ENCODE measurements around the gene IQCM.
"Not testable (repeated sequence)": the region's sequence is repeated elsewhere in the genome, so short reads cannot be mapped to it uniquely, and the experiment has no call there.

IQCM gene

DNA sequence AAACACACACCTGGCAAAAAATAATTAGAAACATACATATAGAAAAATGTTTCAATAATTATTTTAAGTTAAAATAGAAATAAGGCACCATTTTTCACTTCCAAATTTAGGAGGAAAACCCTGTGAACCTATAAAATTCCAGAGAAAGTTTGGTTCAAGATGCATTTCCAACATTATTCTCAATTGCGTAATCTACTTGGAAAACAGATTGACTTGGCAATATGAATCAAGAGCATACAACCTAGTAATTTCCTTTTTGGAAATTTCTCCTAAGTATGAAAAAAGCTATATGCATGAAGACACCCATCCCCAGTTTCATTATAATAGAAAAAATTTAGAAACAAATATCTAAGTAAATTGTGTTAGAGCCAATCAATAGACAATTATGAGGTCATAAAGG lies 242.9 kb downstream of the IQCM start:
- no peak for DNase-seq (ENCODE audit: low read depth in 2 of 2)

- DNase-seq (ENCODE audit: low read depth in 2 of 2): no peak
Observed at GRCh38 chr4:149555799-149556198, 259.8 kb downstream of the IQCM start.

DNA sequence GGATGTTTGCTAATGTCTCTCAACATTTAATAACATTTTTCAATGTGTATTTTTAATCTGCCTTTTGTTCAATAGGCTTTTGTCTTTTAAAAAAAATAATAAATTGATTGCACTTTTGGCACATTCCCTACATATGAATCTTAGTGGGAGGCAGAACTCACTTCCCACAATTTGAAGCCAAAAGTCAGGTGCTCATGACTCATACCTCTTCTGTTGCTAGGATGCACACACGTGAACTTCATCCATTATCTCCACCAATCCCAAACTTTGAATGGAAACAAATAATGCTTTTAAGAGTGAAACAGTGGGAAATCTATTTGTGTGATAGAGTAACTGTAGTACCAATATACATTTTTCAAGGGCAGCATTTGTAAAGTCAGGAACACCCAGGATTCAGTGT lies 260.5 kb downstream of the IQCM start:
- no peak for DNase-seq (ENCODE audit: low read depth in 2 of 2)

- DNase-seq (ENCODE audit: low read depth in 2 of 2): no peak
Observed at GRCh38 chr4:149553959-149554520, 261.6 kb downstream of the IQCM start.

GRCh38 chr4:149552601-149553000 lies 263.0 kb downstream of the IQCM start:
- DNase-seq (ENCODE audit: low read depth in 2 of 2): no peak

DNA sequence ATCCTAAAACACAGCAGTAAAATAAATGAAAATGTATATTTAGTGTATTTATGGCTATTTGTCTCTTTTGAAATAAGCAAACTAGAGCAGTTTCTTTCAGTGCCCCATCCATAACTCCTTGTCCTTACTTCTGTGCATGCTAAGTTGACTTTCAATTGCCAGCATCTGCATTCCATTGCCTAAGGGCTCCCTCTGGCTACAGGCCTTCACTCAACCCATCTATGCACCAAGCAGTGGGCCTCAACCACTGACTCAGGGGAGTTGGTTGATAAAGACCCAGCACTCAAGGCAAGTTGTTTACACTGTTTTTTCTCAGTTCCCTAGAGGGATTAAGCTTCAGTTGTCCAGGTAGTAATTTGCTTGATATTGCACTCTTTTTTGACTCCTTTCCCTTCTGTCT lies 265.7 kb downstream of the IQCM start:
- DNase-seq (ENCODE audit: low read depth in 2 of 2): no peak

DNA sequence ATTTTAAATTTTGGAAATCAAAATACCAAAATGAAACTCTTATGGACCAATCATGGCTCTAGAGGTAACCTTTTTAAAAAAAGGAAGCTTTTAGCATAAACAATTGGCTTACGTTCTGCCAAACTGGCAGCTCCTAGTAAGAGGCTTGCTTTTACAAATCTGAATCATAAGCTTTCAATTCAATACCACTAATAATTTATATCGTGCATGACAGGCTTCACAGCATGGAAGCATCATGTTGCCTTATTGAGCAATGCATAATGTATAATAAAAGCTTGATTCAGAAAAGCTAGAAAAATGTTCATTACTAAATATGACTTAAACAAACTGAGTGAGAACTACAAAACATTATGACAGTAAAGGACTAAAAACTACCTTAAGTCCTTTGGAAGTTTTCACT lies 280.9 kb downstream of the IQCM start:
- no peak for DNase-seq (ENCODE audit: low read depth in 2 of 2)

DNA sequence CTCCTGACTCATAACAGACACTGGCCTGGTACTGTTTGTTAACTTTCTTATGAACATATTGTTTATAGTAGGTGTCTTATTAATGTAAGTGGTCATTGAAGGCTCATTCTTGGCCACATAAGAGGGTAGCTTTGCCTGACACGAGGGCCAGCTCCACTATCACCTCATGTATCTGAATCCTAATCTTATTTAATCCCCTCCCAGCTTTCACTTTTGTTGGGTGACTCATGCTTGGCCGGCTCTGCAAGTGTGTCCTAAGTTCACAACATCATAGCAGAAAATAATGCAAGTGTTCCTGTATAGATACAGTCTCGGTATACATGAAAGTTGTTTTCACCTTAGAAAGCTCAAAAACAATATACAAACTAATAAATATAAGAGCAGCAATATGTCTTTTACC lies 283.8 kb downstream of the IQCM start:
- no peak for DNase-seq (ENCODE audit: low read depth in 2 of 2)

DNA sequence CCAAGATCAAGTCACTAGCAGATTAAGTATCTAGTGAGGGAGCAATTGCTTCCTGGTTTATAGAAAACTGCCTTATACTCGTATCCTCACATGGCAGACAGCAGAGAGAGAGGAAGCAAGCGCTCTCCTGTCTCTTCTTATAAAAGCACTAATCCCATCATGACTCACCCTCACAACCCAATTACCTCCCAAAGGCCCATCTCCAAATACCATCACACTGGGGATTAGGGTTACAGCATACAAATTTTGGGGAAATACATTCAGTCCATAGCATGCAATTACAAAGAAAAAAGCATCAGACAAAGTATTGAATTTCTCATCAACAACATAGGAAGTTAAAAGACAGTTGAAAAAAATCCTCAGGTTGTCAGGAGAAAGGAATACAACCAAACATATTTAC lies 292.6 kb downstream of the IQCM start:
- DNase-seq (ENCODE audit: low read depth in 2 of 2): no peak

- DNase-seq (ENCODE audit: low read depth in 2 of 2): no peak
Observed at GRCh38 chr4:149521611-149522425, 293.8 kb downstream of the IQCM start.

- no peak for DNase-seq (ENCODE audit: low read depth in 2 of 2)
Observed at GRCh38 chr4:149518471-149518870, 297.2 kb downstream of the IQCM start.

GRCh38 chr4:149513081-149513480 lies 302.6 kb downstream of the IQCM start:
- no peak for DNase-seq (ENCODE audit: low read depth in 2 of 2)

DNA sequence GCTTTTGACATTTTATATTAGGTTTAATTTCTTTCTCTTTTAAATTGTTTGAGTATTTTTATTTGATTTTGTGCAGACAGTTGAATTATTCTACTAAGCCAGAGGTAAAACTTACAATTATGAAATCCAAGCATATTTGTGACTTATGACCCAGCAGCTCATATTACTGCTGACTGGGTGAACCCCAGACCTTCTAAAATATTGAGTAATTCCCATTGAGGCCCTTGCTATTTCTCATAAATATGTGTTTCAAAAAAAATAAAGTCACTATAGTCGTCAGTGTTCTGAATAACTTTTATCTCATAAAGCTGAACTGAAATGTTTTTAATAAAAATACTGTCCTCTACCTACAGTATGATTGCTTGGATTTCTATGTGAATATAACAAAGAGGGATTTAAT lies 303.1 kb downstream of the IQCM start:
- DNase-seq (ENCODE audit: low read depth in 2 of 2): no peak

GRCh38 chr4:149511558-149512298 lies 303.9 kb downstream of the IQCM start:
- DNase-seq (ENCODE audit: low read depth in 2 of 2): no peak

GRCh38 chr4:149507309-149507708 lies 308.3 kb downstream of the IQCM start:
- DNase-seq (ENCODE audit: low read depth in 2 of 2): not testable (repeated sequence)

DNA sequence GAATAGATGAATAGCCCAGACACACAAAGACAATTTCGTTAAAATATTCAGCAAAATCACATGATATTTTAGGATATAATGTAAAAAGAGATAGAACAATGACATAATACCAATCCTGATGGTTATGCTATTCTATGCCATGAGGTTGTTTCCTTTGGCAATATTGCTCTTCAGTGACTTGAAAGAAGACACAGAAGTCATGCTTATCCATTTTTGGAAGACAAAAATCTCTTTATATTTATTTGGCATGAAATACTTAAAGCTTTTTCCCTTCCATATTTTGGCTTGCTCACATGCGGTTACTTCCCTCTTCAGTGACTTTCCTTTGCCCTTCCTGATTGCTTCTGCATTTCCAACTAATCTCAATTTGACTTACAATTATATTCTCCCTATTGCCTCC lies 314.8 kb downstream of the IQCM start:
- no peak for DNase-seq (ENCODE audit: low read depth in 2 of 2)

DNA sequence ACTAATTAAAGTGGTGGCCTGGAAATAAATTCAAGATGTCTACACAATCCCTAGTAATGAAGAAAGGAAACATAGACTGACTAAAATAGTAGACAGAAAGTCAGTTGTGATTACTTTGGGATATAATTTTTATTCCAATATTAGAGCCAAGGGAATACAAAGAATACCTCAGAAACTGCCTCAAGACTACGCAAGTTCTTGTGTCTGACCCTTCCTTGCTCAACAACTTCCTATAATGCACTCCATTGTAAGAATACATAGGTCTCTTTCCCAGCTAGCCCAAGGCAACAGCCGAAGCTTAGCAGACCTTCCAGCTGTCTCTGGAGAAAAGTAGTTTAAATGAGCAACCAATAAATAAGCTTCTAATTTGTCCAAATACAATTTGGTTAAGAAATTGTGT lies 315.9 kb downstream of the IQCM start:
- no peak for DNase-seq (ENCODE audit: low read depth in 2 of 2)

GRCh38 chr4:149498246-149498645 lies 317.4 kb downstream of the IQCM start:
- DNase-seq (ENCODE audit: low read depth in 2 of 2): no peak

DNA sequence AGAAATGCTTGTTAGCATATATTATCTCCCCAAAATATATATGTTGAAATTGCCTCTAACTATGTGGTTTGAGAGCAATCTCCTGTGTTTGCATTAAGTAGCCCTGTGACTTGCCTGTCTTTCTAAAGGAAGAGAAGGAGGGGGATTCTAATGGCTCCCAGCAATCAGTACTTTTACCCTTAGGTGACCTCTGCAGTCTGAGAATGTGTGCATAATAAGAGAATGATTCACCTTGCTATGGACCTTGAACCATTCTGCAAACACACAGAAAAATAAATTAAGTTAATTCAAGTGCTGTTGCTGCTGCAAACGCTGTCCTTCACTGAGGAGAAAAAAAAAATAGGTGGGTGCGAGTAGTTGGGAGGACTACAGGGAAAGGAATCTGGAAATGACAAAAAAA lies 322.2 kb downstream of the IQCM start:
- no peak for DNase-seq (ENCODE audit: low read depth in 2 of 2)

DNA sequence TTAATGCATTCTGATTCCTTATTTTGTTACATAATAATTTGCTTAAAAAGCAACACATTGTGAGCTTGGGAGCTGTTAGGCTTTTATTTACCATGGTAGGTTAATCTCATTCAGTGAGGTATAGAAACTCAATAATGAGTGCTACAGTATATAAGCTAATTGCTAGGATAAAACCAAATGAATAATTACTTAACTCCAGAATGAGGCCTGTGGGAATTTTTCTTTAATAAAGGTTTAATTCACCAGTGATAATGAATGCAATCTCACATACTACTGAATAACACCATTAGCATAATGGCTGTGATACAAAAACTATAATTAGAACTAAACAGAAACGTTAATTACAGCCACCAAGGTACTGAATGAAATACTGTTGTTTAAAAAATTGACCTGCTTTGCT lies 326.3 kb downstream of the IQCM start:
- DNase-seq (ENCODE audit: low read depth in 2 of 2): no peak

GRCh38 chr4:149486861-149487260 lies 328.8 kb downstream of the IQCM start:
- no peak for DNase-seq (ENCODE audit: low read depth in 2 of 2)

DNA sequence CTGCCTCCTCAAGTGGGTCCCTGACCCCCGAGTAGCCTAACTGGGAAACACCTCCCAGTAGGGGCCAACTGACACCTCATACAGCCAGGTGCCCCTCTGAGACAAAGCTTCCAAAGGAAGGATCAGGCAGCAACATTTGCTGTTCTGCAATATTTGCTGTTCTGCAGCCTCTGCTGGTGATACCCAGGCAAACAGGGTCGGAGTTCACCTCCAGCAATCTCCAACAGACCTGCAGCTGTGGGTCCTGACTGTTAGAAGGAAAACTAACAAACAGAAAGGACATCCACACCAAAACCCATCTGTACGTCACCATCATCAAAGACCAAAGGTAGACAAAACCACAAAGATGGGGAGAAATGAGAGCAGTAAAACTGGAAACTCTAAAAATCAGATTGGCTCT lies 347.0 kb downstream of the IQCM start:
- not testable (repeated sequence) for DNase-seq (ENCODE audit: low read depth in 2 of 2)

DNA sequence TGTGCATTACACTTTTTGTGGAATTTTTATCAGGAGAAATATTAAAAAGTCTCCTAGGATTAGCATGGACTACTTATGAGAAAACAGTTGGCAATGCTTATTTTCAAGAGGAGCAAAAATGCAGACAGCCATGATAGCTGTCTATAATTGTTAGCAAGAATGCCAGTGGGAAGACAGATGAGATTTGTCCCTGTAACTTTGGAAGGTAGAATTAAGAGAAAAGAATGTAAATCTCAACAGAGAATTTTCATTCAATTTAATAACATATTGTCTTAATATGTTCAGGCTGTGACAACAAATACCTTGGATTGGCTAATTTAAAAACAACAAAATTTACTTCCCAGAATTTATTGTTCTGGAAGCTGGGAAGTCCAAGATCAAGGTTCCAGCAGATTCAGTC lies 349.2 kb downstream of the IQCM start:
- no peak for DNase-seq (ENCODE audit: low read depth in 2 of 2)
